Testis (tissue), 2 donors: ENCODE measurements around the gene MMP25.

ENCODE experiments used
- CTCF ChIP-seq, 3 experiments: fragments of 450-650 bp in 2 of 3; fragments of 200-600 bp in 1 of 3; sonication (generic) in 1 of 3; IDR thresholded peaks; one replicate each; pipeline ENCODE4 v1.5.1; 2016 to 2019; ENCODE audit warnings: antibody characterized with exemption in 3 of 3, mild to moderate bottlenecking in 2 of 3, moderate library complexity in 1 of 3
- POLR2A ChIP-seq: fragments of 450-650 bp; IDR thresholded peaks from one replicate; pipeline ENCODE4 v1.6.1; 2017; ENCODE audit warnings: antibody characterized with exemption, mild to moderate bottlenecking, moderate library complexity

GRCh38 chr16:3088925-3089716, 42.8 kb downstream of the MMP25 start:
- TF ChIP-seq CTCF (IDR thresholded peaks at IDR 0.05), result no peak
- no peak for TF ChIP-seq POLR2A
